K562 (cell line): ENCODE data around the gene TP53I3. TPM values are rescaled to one million over a fixed set of nuclear protein-coding genes. Genes with fewer than 3 reads are reported as not detected.
A peak's percentile ranks its signal among the peaks of the same experiment; 100 is the strongest.

Source experiments
- JUND ChIP-seq, 2 experiments: IDR thresholded peaks; 2 replicates in 1 of 2; 3 replicates in 1 of 2; pipeline ENCODE4 v1.6.1; 2011; ENCODE audit warnings: borderline replicate concordance in 2 of 2, low read depth in 2 of 2, low read length in 2 of 2, improper control_type of control experiment in 1 of 2, missing biosample characterization in 1 of 2, missing genetic modification characterization in 1 of 2, missing genetic modification reagents in 1 of 2
- KDM5B ChIP-seq: fragments of 200-600 bp; sonication (generic); IDR thresholded peaks from 2 replicates; pipeline ENCODE4 v1.6.1; 2012; ENCODE audit warnings: low read depth, mild to moderate bottlenecking, moderate library complexity, low read length, control low read depth, inconsistent platforms; ENCODE audit not compliant: insufficient replicate concordance
- KHSRP ChIP-seq: fragments of 450-650 bp; IDR thresholded peaks from 2 replicates; pipeline ENCODE4 v1.6.1; 2017
- MCM7 ChIP-seq, 2 experiments: fragments of 450-650 bp; IDR thresholded peaks; 2 replicates each; pipeline ENCODE4 v1.6.1; 2016 to 2018
- SIN3A ChIP-seq, 2 experiments: fragments of 150-350 bp in 1 of 2; IDR thresholded peaks; 2 replicates each; pipeline ENCODE4 v1.6.1; 2011 to 2016; ENCODE audit warnings: borderline replicate concordance in 2 of 2, low read depth in 2 of 2, low read length in 2 of 2, mild to moderate bottlenecking in 2 of 2, moderate library complexity in 2 of 2; ENCODE audit not compliant: control insufficient read depth in 1 of 2
- ZBTB40 ChIP-seq, 2 experiments: fragments of 450-650 bp in 1 of 2; sonication (generic) in 1 of 2; formaldehyde crosslinking in 1 of 2; IDR thresholded peaks; 2 replicates each; pipeline versions ENCODE4 v1.7.1 to v1.9.0; 2016 to 2022; ENCODE audit warnings: inconsistent platforms in 1 of 2, mild to moderate bottlenecking in 1 of 2, missing genetic modification reagents in 1 of 2
- ZNF407 ChIP-seq: fragments of 450-650 bp; IDR thresholded peaks from 2 replicates; pipeline ENCODE4 v1.6.1; 2016; ENCODE audit warnings: low read depth
- polyA plus RNA-seq, 8 experiments: library from polyadenylated mRNA; depleted of rRNA in 4 of 8; stranded (reverse) in 5 of 8; unstranded in 3 of 8; fragments of >200 nt; fragmentation: Nextera tagmentation in 2 of 8; fragmentation: Illumina TruSeq in 1 of 8; extraction: Ambion mirVana in 2 of 8; extraction: Trizol in 1 of 8; gene quantifications; 2 replicates each; pipeline versions ENCODE4 v1.2.1 to v1.2.3, GENCODE V29; 2011 to 2014; ENCODE audit warnings: inconsistent platforms in 1 of 8, missing spikeins in 1 of 8
- total RNA-seq, 7 experiments: library from RNA; depleted of rRNA in 6 of 7; stranded (reverse); fragments of >200 nt in 6 of 7; fragmentation: Illumina TruSeq in 2 of 7; extraction: Trizol in 2 of 7; gene quantifications; 2 replicates each; pipeline versions ENCODE4 v1.2.1 to v1.2.3, GENCODE V29; 2011 to 2021; ENCODE audit warnings: low replicate concordance in 1 of 7

Gene TP53I3
- total and polyA plus RNA-seq, 9 of the 15 experiments (the other 6 are each of a cell fraction or from before 2014, with no cell fraction given), result 0.65 to 9.5 (median 5.6) TPM

GRCh38 chr2:24075915-24076848 lies 8.5 kb downstream of the TP53I3 start, which contains the start of gene SF3B6 (continued):
- TF ChIP-seq ZBTB40 (IDR thresholded peaks at IDR 0.05) (peak; percentile 99), ZBTB40 (CRISPR knock-in tag; IDR thresholded peaks at IDR 0.05) (no peak), KDM5B (peak; percentile 94), SIN3A (IDR thresholded peaks at IDR 0.05; ENCODE audit: borderline replicate concordance in 2 of 2, control insufficient read depth in 1 of 2, low read depth in 2 of 2, low read length in 2 of 2) (0 out of 4 replicates have a peak, but pooled peaks of 1 of the 2 experiments have one; percentile 63), KHSRP (peak; percentile 45; the same call in 1 of the 2 replicates), ZNF407 (no peak), MCM7 (IDR thresholded peaks at IDR 0.05) (no peak), JUND (IDR thresholded peaks at IDR 0.05; ENCODE audit: borderline replicate concordance, low read depth, low read length) (peak; percentile 91), JUND (tag; IDR thresholded peaks at IDR 0.05; ENCODE audit: borderline replicate concordance, low read depth, low read length) (peak; percentile 66; the same call in 1 of the 3 replicates)
